ENCODE results near the gene PPP1R18. TPM values are rescaled to one million over a fixed set of nuclear protein-coding genes. Genes with fewer than 3 reads are reported as not detected.
A peak's percentile ranks its signal among the peaks of the same experiment; 100 is the strongest.

Gene PPP1R18
- total and polyA plus RNA-seq, 9 of the 15 experiments (the other 6 are each of a cell fraction or from before 2014, with no cell fraction given), result 12.0 to 99.2 (median 42.6) TPM

- TF ChIP-seq RREB1 (CRISPR knock-in tag; IDR thresholded peaks at IDR 0.05) (0 out of 2 replicates have a peak, but pooled peaks have one; percentile 60), FIP1L1 (IDR thresholded peaks at IDR 0.05; ENCODE audit: low read depth, low read length, poor library complexity, severe bottlenecking) (no peak), SAFB2 (IDR thresholded peaks at IDR 0.05; ENCODE audit: borderline replicate concordance, low read depth, low read length, severe bottlenecking) (no peak), BRCA1 (IDR thresholded peaks at IDR 0.05) (no peak), BRCA1 (CRISPR knock-in tag; IDR thresholded peaks at IDR 0.05) (no peak), KDM4B (IDR thresholded peaks at IDR 0.05; ENCODE audit: borderline replicate concordance in 2 of 2, low read depth in 1 of 2) (no peak), USF1 (CRISPR knock-in tag; IDR thresholded peaks at IDR 0.05) (no peak), ZFP91 (CRISPR knock-in tag; IDR thresholded peaks at IDR 0.05) (peak; percentile 37; the same call in 1 of the 2 replicates), CBX8 (IDR thresholded peaks at IDR 0.05; ENCODE audit: borderline replicate concordance, extremely low read depth, low read depth, low read length, poor library complexity, severe bottlenecking) (no peak), SNIP1 (IDR thresholded peaks at IDR 0.05; ENCODE audit: low read depth) (no peak), PHF21A (IDR thresholded peaks at IDR 0.05; ENCODE audit: borderline replicate concordance, low read depth) (no peak; the same call in 1 of the 2 replicates), ATF7 (IDR thresholded peaks at IDR 0.05) (peak; percentile 68), CEBPB (tag; IDR thresholded peaks at IDR 0.05) (no peak), ATF1 (CRISPR knock-in tag; IDR thresholded peaks at IDR 0.05) (no peak), ATF1 (tag; IDR thresholded peaks at IDR 0.05) (0 out of 2 replicates have a peak, but pooled peaks have one; percentile 12), RAD51 (IDR thresholded peaks at IDR 0.05; ENCODE audit: borderline replicate concordance, low read depth) (no peak), SNRNP70 (optimal IDR thresholded peaks at IDR 0.05; ENCODE audit: low read depth, low read length) (no peak), TAF9B (IDR thresholded peaks at IDR 0.05; ENCODE audit: partially characterized antibody) (no peak)
- TF ChIP-seq, protein P1, sequence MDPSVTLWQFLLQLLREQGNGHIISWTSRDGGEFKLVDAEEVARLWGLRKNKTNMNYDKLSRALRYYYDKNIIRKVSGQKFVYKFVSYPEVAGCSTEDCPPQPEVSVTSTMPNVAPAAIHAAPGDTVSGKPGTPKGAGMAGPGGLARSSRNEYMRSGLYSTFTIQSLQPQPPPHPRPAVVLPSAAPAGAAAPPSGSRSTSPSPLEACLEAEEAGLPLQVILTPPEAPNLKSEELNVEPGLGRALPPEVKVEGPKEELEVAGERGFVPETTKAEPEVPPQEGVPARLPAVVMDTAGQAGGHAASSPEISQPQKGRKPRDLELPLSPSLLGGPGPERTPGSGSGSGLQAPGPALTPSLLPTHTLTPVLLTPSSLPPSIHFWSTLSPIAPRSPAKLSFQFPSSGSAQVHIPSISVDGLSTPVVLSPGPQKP (CRISPR knock-in tag; IDR thresholded peaks at IDR 0.05), result no peak
Observed at GRCh38 chr6:30678964-30679726, 7.3 kb downstream of the PPP1R18 start (continued).
